ENCODE data around the gene PURA. TPM values are rescaled to one million over a fixed set of nuclear protein-coding genes. Genes with fewer than 3 reads are reported as not detected.

The PURA gene
- total and polyA plus RNA-seq, 2 experiments from 2014 or later = 7.0 to 9.0 TPM

DNA sequence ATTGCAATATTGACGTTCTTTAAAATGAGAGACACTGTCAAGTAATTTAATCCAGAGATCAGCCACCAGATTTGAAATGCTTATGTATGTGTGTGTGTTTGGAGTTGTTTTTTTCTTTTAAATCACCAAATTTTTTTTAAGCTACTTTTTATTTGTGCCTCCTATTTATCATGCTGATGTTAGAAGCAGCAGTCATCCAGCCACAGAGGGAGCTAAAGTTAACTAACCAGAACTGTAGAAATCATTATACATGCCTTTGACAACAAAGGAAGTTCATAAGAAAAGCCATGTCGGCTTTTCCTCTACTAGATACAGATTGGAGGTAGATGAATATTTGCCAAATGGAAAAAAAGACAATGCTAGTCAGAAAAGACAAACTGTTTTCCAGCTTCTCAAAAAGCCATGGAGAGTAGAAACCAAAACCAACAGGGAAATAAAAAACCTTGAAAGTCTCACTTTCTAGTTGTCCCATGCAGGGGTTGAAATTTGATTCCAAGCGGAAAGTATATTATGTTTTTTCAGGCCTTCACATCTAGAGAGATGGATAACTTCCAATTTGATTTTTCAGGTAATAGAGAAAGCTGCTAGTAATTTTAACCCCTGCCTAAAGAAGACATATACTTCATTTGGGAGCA is 4.5 kb downstream of the PURA start:
- TF ChIP-seq, protein P1, sequence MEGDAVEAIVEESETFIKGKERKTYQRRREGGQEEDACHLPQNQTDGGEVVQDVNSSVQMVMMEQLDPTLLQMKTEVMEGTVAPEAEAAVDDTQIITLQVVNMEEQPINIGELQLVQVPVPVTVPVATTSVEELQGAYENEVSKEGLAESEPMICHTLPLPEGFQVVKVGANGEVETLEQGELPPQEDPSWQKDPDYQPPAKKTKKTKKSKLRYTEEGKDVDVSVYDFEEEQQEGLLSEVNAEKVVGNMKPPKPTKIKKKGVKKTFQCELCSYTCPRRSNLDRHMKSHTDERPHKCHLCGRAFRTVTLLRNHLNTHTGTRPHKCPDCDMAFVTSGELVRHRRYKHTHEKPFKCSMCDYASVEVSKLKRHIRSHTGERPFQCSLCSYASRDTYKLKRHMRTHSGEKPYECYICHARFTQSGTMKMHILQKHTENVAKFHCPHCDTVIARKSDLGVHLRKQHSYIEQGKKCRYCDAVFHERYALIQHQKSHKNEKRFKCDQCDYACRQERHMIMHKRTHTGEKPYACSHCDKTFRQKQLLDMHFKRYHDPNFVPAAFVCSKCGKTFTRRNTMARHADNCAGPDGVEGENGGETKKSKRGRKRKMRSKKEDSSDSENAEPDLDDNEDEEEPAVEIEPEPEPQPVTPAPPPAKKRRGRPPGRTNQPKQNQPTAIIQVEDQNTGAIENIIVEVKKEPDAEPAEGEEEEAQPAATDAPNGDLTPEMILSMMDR (IDR thresholded peaks at IDR 0.05; ENCODE audit: low read depth, low read length) = peak; percentile 5
- Histone ChIP-seq H3K4me3 (no peak overlapping the region), H3K27ac (no peak overlapping the region), H3K27me3 (peaks cover 6% of the 10 kb centered on the region), H3K4me1 (ENCODE audit: low read depth) (peaks cover 40% of the 10 kb centered on the region), H3K36me3 (no peaks in the 10 kb centered on the region), H3K9me3 (ENCODE audit: low read depth) (no peaks in the 10 kb centered on the region)
- no peak for DNase-seq (ENCODE audit: low read depth in 1 of 2, low spot score in 1 of 2)

DNA sequence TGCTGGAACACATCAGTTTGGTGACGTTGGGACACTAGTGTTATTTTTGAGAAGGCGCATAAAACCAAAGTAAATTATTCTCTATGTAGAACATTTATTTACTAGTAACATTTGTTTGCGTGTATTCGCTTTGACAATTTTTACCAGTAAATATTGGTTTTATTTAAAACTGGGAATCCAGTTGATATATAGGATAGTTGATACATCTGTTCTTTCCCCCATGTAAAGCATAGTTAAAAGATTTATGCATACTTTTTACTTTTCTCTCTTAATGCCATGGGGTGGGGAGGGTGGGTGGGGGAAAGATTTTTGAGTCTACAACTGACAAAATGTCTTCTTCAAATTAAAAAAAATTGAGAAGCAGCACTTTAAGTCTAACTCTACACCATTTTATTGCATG is 11.7 kb downstream of the PURA start, which contains the start of gene IGIP:
TSS of gene IGIP (plus strand) at position 301 of the 400 bp plus-strand sequence. CDS start 2,540 bp downstream, outside the sequence.
- Histone ChIP-seq H3K27ac (peak within 1 kb of the TSS; percentile 87), H3K9me3 (ENCODE audit: low read depth) (no peaks in the 10 kb centered on the region), H3K4me1 (ENCODE audit: low read depth) (peaks cover 30% of the 10 kb centered on the region), H3K27me3 (peaks cover under 1% of the 10 kb centered on the region), H3K4me3 (no peak within 1 kb of the TSS), H3K36me3 (no peaks in the 10 kb centered on the region)
- TF ChIP-seq, protein P1 (IDR thresholded peaks at IDR 0.05; ENCODE audit: low read depth, low read length) = no peak
- no peak for DNase-seq (ENCODE audit: low read depth in 1 of 2, low spot score in 1 of 2)

DNA sequence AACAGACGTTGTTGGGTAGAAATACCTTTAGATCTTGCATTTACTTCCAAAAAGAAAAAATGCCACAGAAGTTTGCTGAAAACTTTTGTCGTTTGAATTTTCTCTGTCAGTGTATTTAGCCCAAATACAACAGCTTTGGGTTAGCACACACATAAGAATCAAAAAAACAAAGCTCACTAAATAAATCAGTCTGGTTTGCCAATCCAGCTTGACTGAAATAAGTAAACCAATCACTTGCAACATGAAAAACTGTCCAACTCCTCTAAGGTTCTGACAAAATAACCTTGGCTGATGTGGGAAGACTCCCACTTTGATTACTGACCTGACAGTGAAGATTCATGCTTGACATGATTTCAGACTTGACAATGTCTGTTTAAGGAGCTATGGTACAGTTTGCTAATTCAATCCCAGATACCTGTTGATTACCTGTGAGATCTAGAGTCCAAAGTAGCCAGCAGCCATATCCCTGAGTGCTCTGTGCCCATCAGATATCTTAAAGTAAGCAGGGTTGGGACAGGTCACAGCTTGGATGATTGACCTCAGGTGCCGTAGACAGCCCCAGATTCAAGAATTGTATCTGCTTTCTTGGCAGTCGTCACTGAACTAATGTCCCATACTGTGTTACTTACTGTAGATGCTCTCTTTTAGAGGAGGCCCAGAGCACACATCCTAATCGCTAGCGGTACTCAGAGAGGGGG is 12.6 kb downstream of the PURA start:
- Histone ChIP-seq H3K4me3 (no peak overlapping the region), H3K9me3 (ENCODE audit: low read depth) (no peaks in the 10 kb centered on the region), H3K27ac (no peak overlapping the region), H3K4me1 (ENCODE audit: low read depth) (peaks cover 30% of the 10 kb centered on the region), H3K36me3 (no peaks in the 10 kb centered on the region), H3K27me3 (no peaks in the 10 kb centered on the region)
- no peak for DNase-seq (ENCODE audit: low read depth in 1 of 2, low spot score in 1 of 2)
- TF ChIP-seq, protein P1 (IDR thresholded peaks at IDR 0.05; ENCODE audit: low read depth, low read length) = no peak

DNA sequence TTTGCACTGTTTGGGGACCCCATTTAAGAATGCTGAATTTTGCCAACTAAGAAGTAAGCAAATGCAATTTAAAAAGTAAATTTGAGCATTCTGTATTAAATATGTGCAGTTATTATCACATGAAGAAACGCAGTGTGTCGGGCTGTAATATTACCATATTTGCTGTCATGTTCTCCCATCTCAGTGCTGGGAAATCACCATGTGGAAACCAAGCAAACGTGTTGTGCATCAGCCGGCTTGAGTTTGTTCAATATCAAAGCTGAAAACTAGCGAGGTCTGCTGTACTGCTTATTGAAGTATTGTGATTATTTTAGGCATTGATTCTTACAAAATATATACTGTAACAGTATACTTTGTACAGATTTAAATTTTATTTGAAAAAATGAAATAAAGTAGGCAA is 14.5 kb downstream of the PURA start:
- no peak for DNase-seq (ENCODE audit: low read depth in 1 of 2, low spot score in 1 of 2)
- H3K27me3 ChIP-seq = no peaks in the 10 kb centered on the region
- no peaks in the 10 kb centered on the region for H3K9me3 ChIP-seq (ENCODE audit: low read depth)
- peaks cover 26% of the 10 kb centered on the region for H3K4me1 ChIP-seq (ENCODE audit: low read depth)
- TF ChIP-seq, protein P1 (IDR thresholded peaks at IDR 0.05; ENCODE audit: low read depth, low read length) = no peak
- no peaks in the 10 kb centered on the region for H3K36me3 ChIP-seq
- H3K4me3 ChIP-seq = no peak overlapping the region
- no peak overlapping the region for H3K27ac ChIP-seq

DNA sequence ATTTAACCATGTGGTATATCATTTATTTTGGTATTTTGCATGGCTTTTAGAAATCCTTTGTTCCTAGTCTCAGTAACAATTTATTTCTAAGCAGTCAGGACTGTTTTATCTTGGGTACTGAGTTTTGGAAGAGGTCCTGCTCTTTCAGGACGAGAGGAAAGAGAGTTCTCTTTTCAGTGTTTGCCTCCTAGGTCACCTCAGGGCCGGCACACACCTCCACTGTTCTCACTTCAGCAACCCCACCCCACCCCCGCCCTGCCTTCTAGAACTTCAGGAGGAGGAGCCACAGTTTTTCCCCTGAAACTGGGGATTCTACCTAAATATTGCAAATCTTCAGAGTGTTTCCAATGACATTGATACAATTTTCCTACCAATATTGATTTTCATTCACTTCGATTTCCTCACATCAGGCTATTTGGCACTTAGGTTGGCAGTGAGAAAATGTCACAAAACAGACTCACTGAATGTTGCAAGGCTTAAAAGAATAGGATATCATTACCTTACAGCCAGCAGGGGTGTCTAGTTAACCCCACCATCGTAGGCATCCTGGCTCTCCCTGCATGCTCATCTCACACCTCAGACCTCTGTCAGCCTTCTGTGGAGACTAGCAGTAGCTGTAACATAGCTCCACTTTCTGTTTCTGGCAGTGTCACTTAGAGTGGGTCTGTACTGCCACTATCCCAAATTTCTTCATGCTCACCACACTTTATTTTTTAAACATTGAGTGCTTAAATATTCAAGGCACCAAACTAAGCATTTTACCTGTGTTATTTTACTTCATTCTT is 17.2 kb downstream of the PURA start:
- Histone ChIP-seq H3K27ac (no peak overlapping the region), H3K4me3 (no peak overlapping the region), H3K36me3 (no peaks in the 10 kb centered on the region), H3K27me3 (no peaks in the 10 kb centered on the region), H3K9me3 (ENCODE audit: low read depth) (no peaks in the 10 kb centered on the region), H3K4me1 (ENCODE audit: low read depth) (peaks cover 6% of the 10 kb centered on the region)
- DNase-seq (ENCODE audit: low read depth in 1 of 2, low spot score in 1 of 2) = no peak
- TF ChIP-seq, protein P1 (IDR thresholded peaks at IDR 0.05; ENCODE audit: low read depth, low read length) = no peak

All from cardiac muscle cell (in vitro differentiated cells and primary cell).